HCT116 (cell line): ENCODE results near the gene MELTF. TPM values are rescaled to one million over a fixed set of nuclear protein-coding genes. Genes with fewer than 3 reads are reported as not detected.

Experiments
- ATAC-seq: fragments of 200-7000 bp; cut with Tn5 transposase; 2 replicates; pipeline ENCODE4 v1.9.1; 2020; ENCODE audit warnings: mild to moderate bottlenecking, moderate library complexity
- BruUV-seq: library from RNA; stranded (reverse); fragments of 400-500 nt; replicated peaks from 2 replicates; lab custom pipeline; 2021; lab: Mats Ljungman, UMichigan
- CTCF ChIA-PET: fragments of 300-600 bp; sonication (Branson Sonifier 250); formaldehyde crosslinking; loops from one replicate; lab custom pipeline; 2021; ENCODE audit warnings: antibody characterized with exemption; lab: Charles Lee
- POLR2A ChIA-PET: fragments of 300-600, 350-600 bp; sonication (Branson Sonifier 250); formaldehyde crosslinking; loops from one replicate; lab custom pipeline; 2021; ENCODE audit warnings: antibody characterized with exemption; lab: Charles Lee
- RAD21 ChIA-PET, 2 experiments: fragments of 300-600 bp; sonication (Branson Sonifier 250); formaldehyde crosslinking; loops; one replicate each; lab custom pipeline; 2023; ENCODE audit warnings: low total read pairs in 2 of 2; ENCODE audit not compliant: uncharacterized antibody in 2 of 2, unreplicated experiment in 2 of 2, low non-redundant PET in 1 of 2; lab: Charles Lee
- DNase-seq: peaks from one replicate; pipeline ENCODE4 v3.0.0-alpha.2; 2010; ENCODE audit warnings: low read depth, low spot score
- H2AFZ ChIP-seq: fragments of 200-600 bp; shearing (Covaris generic), sonication (generic); 2 replicates; pipeline ENCODE4 v1.6.1; 2017; ENCODE audit warnings: low read depth, mixed run types, mixed read lengths, antibody characterized with exemption, low read length; ENCODE audit not compliant: poor library complexity, severe bottlenecking
- H3K27ac ChIP-seq: 2 replicates; pipeline ENCODE4 v1.5.1; 2012; ENCODE audit warnings: low read depth, low read length
- H3K27me3 ChIP-seq: fragments of 200-600 bp; sonication (generic); 2 replicates; pipeline ENCODE4 v1.6.1; 2016; ENCODE audit warnings: mixed run types, low read length, mixed read lengths; ENCODE audit not compliant: insufficient read depth
- H3K36me3 ChIP-seq, 2 experiments: fragments of 200-500 bp in 1 of 2; fragments of 200-600 bp in 1 of 2; sonication (Bioruptor generic) in 1 of 2; sonication (generic) in 1 of 2; 2 replicates each; pipeline versions ENCODE4 v1.5.1 to v1.6.1; 2014 to 2016; ENCODE audit warnings: low read length in 2 of 2, inconsistent platforms in 1 of 2, mixed read lengths in 1 of 2, mixed run types in 1 of 2; ENCODE audit not compliant: insufficient read depth in 2 of 2, control insufficient read depth in 1 of 2
- H3K4me1 ChIP-seq, 2 experiments: fragments of 200-600 bp in 1 of 2; sonication (generic) in 1 of 2; 2 replicates each; pipeline versions ENCODE4 v1.5.1 to v1.6.1; 2012 to 2017; ENCODE audit warnings: low read length in 2 of 2, inconsistent platforms in 1 of 2, mild to moderate bottlenecking in 1 of 2, mixed read lengths in 1 of 2, mixed run types in 1 of 2, moderate library complexity in 1 of 2; ENCODE audit not compliant: insufficient read depth in 2 of 2, control insufficient read depth in 1 of 2
- H3K4me2 ChIP-seq: fragments of 200-600 bp; sonication (generic); 2 replicates; pipeline ENCODE4 v1.6.1; 2017; ENCODE audit warnings: mixed run types, low read length, mixed read lengths
- H3K4me3 ChIP-seq, 2 experiments: fragments of 200-600 bp in 1 of 2; sonication (generic) in 1 of 2; replicated peaks in 1 of 2; 2 replicates each; pipeline ENCODE4 v1.5.1; 2011 to 2016; ENCODE audit warnings: low read length in 2 of 2, control low read depth in 1 of 2, low read depth in 1 of 2, mild to moderate bottlenecking in 1 of 2, mixed read lengths in 1 of 2, mixed run types in 1 of 2
- H3K79me2 ChIP-seq: fragments of 200-600 bp; sonication (generic); 2 replicates; pipeline ENCODE4 v1.6.1; 2017; ENCODE audit warnings: mild to moderate bottlenecking, mixed run types, low read length, moderate library complexity, mixed read lengths; ENCODE audit not compliant: insufficient read depth
- H3K9ac ChIP-seq: fragments of 200-600 bp; sonication (generic); 2 replicates; pipeline ENCODE4 v1.6.1; 2016; ENCODE audit warnings: low read length, mixed read lengths
- H3K9me2 ChIP-seq: fragments of 200-600 bp; sonication (generic), shearing (Covaris generic); 2 replicates; pipeline ENCODE4 v1.6.1; 2017; ENCODE audit warnings: mixed run types, mild to moderate bottlenecking, moderate library complexity; ENCODE audit not compliant: insufficient read depth
- H3K9me3 ChIP-seq, 2 experiments: fragments of 200-500 bp in 1 of 2; fragments of 200-600 bp in 1 of 2; sonication (Bioruptor generic) in 1 of 2; sonication (generic) in 1 of 2; 2 replicates each; pipeline ENCODE4 v1.6.1; 2014 to 2017; ENCODE audit warnings: low read length in 2 of 2, mixed read lengths in 2 of 2, inconsistent platforms in 1 of 2, low read depth in 1 of 2, mild to moderate bottlenecking in 1 of 2, mixed run types in 1 of 2, moderate library complexity in 1 of 2; ENCODE audit not compliant: control insufficient read depth in 1 of 2, insufficient read depth in 1 of 2
- H4K20me1 ChIP-seq: fragments of 200-600 bp; sonication (generic), shearing (Covaris generic); 2 replicates; pipeline ENCODE4 v1.6.1; 2017; ENCODE audit warnings: mixed run types, mild to moderate bottlenecking, moderate library complexity; ENCODE audit not compliant: insufficient read depth
- EZH2 ChIP-seq: fragments of 200-600 bp; sonication (generic); IDR thresholded peaks from 2 replicates; pipeline ENCODE4 v1.6.1; 2017; ENCODE audit warnings: antibody characterized with exemption, mixed run types
- MAX ChIP-seq: IDR thresholded peaks from 2 replicates; pipeline ENCODE4 v1.6.1; 2012
- RAD21 ChIP-seq: IDR thresholded peaks from 2 replicates; pipeline ENCODE4 v1.6.1; 2012; ENCODE audit warnings: low read depth, mild to moderate bottlenecking
- SIN3A ChIP-seq: IDR thresholded peaks from 2 replicates; pipeline ENCODE4 v1.6.1; 2012; ENCODE audit warnings: low read depth
- ZBTB33 ChIP-seq: IDR thresholded peaks from 2 replicates; pipeline ENCODE4 v1.6.1; 2011; ENCODE audit warnings: mild to moderate bottlenecking, low read length, moderate library complexity; ENCODE audit not compliant: insufficient replicate concordance; ENCODE audit errors: extremely low read depth
- ZNF274 ChIP-seq: fragments of 200-500 bp; sonication (Bioruptor generic); IDR thresholded peaks from 2 replicates; pipeline ENCODE4 v1.6.1; 2014; ENCODE audit warnings: mild to moderate bottlenecking, low read depth, low read length, inconsistent platforms
- intact Hi-C: fragments of 100-400 bp; cut with micrococcal nuclease; formaldehyde crosslinking; loops from 2 replicates; pipeline ENCODE4 v1.10.0; 2022
- total RNA-seq: library from RNA; stranded (reverse); gene quantifications from one replicate; pipeline ENCODE4 v1.2.1, GENCODE V29; 2021; ENCODE audit not compliant: unreplicated experiment

Gene MELTF
- total RNA-seq, 1 experiment from 2014 or later = 47.6 TPM

- POLR2A ChIA-PET = no interaction called here
- CTCF ChIA-PET = interaction anchor here (1.2 kb wide), 1 partner anchor 20 kb away, joined by 4 read pairs; the partner anchor contains the start of gene MELTF
- no peak for ATAC-seq
Measured at GRCh38 chr3:197009532-197010019, 20.0 kb downstream of the MELTF start.

More at GRCh38 chr3:197009532-197010019, 20.0 kb downstream of the MELTF start:
- no peaks in the 10 kb centered on the region for H3K27me3 ChIP-seq
- H3K4me2 ChIP-seq = no peak overlapping the region
- no peaks in the 10 kb centered on the region for H3K36me3 ChIP-seq
- no peak overlapping the region for H3K4me3 ChIP-seq
- H3K27ac ChIP-seq = no peak overlapping the region
- DNase-seq = no peak
- no peak overlapping the region for H2AFZ ChIP-seq
- H4K20me1 ChIP-seq = no peaks in the 10 kb centered on the region
- no peaks in the 10 kb centered on the region for H3K9me3 ChIP-seq
- H3K79me2 ChIP-seq = no peaks in the 10 kb centered on the region
- RAD21 ChIA-PET = no interaction called here
- intact Hi-C loops = no loop called here
- H3K9me2 ChIP-seq = no peaks in the 10 kb centered on the region
- H3K4me1 ChIP-seq = peaks cover 5 to 20% of the 10 kb centered on the region in 2 experiments; a peak in 3 of 4 replicates
- no peak for TF ChIP-seq SIN3A
- no peak for TF ChIP-seq RAD21
- no peak for TF ChIP-seq ZBTB33
- no peak for TF ChIP-seq EZH2
- TF ChIP-seq MAX = no peak
- no peak for TF ChIP-seq ZNF274
- no peak overlapping the region for H3K9ac ChIP-seq
- no TSS peak for BruUV-seq
